GM03348 (cell line): Measurements from ENCODE around the gene PAIP2.
"Not testable (repeated sequence)": the region's sequence is repeated elsewhere in the genome, so short reads cannot be mapped to it uniquely, and the experiment has no call there.

Source experiments
- DNase-seq: peaks from one replicate; pipeline ENCODE4 v3.0.0; 2012; ENCODE audit warnings: low spot score

The PAIP2 gene

DNA sequence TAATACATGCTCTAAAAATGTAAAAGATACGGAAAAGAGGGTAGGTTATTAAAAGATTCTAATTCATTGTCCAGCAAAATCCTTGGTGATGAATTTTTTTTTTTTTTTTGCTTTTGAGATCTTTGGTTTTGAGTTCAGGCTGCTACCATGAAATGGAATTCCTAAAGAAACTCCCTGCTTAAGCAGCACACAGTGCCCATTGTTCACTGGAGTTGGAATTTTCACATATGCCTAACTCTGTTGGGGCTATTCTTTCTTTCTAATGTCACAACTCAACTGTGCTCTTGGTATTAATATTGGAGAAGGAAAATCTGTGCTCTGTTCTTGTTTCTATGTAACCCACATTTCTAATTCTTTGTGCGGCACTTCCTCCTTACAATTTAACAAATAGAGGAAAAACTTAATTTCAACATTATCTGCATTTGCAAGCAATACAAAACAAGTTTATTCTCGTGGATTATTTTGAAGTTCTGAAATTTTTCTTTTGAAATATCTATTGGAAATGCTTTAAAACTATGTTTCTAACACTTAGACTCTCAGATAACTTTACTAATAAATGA, 26.5 kb upstream of the PAIP2 start:
- no peak for DNase-seq

DNA sequence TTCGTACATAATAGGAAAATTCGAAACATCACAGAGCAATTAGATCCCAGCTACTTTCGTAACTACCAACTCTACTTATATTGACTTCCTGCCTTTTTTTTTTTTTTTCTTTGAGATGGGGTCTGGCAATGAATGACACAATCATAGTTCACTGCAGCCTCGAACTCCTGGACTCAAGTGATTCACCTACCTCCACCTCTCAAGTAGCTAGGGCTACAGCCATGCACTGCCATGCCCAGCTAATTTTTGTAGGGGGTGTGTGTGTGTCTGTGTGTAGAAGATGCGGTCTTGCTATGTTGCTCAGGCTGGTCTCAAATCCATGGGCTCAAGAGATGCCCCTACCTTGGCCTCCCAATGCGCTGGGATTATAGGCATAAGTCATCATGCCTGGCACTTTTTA, 5.8 kb upstream of the PAIP2 start:
- no peak for DNase-seq

GRCh38 chr5:139340051-139340450, 1.6 kb upstream of the PAIP2 start:
- no peak for DNase-seq

DNA sequence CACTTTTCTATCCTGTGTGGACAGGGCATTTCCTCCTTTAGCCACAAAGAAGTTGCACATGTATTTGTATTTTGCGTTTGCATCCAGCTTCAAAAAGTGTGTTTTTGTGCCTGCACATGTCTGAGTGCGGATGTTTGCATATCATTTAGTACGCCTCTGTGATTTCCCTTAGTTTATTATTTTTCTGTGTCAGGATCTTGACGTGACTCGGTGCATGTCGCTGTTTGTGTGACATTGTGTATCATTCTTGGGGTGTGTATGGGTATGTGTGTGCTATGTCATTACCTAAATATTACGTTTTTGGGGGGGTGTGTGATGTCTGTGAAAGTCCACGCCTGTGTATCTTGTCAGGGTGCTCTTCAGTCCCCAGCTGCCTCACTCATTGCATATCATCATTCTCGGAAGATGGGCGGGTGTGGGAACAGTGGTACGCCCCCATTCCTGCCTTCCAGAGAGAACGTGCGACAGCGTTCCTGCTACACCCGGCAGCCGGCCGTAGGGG, 416 bp upstream of the PAIP2 start:
- no peak for DNase-seq

GRCh38 chr5:139342423-139342723, 719 bp downstream of the PAIP2 start:
- no peak for DNase-seq

GRCh38 chr5:139343476-139343875, 1.8 kb downstream of the PAIP2 start:
- DNase-seq, result no peak

DNA sequence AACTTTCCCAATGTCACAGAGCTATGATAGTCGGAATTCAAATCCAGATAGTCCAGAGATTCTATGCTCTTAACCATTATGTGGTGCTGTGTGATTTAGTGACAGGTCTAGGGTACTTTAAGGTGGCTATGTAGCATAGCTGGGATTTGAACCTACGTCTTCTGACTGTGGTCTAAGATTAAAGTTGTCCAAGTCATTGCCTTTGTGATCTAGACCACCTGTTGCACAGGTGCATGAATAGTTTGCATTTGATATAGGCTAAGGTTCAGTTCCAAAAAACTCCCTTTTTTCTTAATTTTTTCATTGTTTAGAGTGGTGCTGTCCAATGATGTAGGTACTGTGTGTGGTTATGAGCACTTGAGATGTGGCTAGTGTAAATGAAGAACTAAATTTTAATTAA, 2.5 kb downstream of the PAIP2 start:
- no peak for DNase-seq

DNA sequence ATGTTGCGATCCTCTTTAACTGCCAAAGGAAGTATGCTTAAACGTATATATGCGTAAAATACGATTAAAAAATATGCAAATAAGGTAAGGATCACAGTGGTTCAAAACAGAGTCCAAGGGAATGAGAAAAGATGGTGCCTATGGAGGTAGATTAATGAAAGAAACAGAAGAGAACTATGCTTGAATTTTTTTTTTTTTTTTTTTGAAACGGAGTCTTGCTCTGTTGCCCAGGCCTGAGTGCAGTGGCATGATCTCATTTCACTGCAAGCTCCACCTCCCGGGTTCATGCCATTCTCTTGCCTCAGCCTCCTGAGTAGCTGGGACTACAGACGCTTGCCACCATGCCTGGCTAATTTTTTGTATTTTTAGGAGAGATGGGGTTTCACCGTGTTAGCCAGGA, 3.8 kb downstream of the PAIP2 start:
- not testable (repeated sequence) for DNase-seq

DNA sequence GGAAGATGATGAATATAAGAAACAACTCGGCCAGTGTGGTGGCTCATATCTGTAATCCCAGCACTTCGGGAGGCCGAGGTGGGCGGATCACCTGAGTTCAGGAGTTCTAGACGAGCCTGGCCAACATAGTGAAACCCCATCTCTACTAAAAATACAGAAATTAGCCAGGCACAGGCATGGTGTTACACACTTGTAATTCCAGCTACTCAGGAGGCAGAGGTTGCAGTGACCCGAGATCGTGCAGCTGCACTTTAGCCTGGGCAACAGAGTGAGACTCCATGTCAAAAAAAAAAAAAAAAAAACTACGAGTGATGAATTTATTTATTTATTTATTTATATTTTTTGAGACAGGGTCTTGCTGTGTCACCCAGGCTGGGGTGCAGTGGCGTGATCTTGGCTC, 6.2 kb downstream of the PAIP2 start:
- DNase-seq, result not testable (repeated sequence)

DNA sequence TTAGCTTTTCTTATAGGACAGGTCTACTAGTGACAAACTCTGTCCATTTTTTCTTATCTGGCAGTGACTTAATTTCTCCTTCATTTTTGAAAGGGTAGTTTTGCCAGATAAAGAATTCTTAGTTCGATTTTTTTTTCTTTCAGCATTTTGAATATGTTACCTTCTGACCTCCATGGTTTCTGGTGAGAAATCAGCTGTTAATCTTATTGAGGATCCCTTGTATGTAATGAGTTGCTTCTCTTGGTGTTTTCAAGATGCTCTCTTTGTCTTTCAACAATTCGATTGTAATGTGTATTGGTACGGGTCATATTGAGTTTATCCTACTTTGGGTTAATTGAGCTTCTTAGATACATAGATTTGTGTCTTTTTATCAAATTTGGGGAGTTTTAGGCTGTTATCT, 12.5 kb downstream of the PAIP2 start:
- no peak for DNase-seq

DNA sequence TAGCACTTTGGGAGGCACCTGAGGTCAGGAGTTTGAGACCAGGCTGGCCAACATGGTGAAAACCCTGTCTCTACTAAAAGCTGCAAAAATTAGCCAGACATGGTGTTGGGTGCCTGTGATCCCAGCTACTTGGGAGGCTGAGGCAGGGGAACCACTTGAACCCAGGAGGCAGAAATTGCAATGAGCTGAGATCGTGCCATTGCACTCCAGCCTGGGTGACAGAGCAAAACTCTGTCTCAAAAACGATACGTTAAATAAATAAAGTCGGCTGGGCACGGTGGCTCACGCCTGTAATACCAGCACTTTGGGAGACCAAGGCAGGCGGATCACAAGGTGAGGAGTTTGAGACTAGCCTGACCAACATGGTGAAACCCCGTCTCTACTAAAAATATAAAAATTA, 14.2 kb downstream of the PAIP2 start:
- not testable (repeated sequence) for DNase-seq

DNA sequence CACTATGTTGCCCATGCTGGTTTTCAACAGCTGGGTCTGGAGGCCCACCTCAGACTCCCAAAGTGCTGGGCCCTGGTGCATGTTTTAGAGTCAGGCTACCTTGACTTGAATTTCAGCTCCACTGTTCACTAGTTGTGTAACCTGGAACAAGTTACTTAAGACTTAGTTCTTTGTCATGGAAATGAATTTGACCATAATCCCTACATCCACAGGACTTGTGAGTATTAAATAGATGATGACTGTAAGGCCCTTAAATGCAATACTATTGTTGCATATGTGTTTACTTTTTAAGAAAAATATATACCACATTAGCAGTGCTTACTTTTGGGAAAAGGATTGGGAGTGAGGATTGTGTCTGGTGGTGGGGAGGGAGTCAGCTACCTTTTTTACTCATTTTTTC, 16.4 kb downstream of the PAIP2 start:
- no peak for DNase-seq

GRCh38 chr5:139360384-139360783, 18.7 kb downstream of the PAIP2 start:
- no peak for DNase-seq

GRCh38 chr5:139361835-139362429, 20.3 kb downstream of the PAIP2 start:
- DNase-seq, result no peak

DNA sequence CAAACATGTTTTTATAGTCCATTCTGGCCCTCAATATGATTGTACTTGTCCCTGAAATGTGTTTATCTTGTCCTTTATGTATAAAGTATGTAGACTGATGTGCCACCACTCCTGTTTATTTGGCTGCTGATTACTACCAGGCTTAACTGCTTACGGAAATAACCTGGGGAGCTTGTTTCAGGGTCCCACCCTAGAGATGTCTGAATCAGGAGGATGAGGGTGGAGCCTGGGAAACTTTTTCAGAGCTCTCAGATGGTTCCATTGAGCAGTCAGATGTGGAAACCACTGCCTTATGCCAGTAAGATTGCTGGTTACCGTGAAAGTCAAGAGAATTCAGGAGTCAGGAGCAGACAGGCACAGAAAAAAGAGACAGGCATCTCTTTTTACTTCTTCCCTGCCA, 22.3 kb downstream of the PAIP2 start:
- DNase-seq, result no peak

GRCh38 chr5:139364466-139364865, 22.8 kb downstream of the PAIP2 start:
- DNase-seq, result no peak

DNA sequence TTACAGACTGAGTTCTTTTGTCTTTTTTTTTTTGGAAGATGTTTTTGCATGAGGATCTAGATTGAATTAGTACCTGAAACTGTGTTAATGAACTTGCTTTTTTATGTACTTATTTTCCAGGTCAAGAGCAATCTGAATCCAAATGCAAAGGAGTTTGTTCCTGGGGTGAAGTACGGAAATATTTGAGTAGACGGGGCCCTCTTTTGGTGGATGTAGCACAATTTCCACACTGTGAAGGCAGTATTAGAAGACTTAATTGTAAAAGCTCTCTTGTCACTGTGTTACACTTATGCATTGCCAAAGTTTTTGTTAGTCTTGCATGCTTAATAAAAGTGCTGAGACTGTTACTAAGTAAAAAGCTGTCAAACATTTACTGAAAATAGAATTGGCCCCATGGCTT, 27.0 kb downstream of the PAIP2 start:
- DNase-seq, result no peak

DNA sequence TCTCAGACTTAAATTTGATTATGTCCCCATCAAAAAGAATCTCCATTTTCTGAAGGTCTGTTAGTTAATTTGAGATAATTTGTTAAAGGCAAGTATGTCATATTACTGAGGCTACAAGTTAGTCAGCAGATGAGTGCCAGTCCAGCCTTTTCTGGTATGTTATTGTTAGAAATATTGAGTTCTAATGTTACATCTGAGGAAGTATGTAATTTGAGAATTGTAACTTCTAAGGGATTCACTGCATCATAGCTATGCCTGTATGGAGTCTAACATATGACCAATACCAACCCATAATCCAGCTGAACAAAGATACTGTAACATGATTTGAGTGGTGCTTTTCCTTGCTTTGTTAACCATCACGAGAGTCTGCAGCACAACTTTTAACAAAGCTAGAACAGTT, 27.5 kb downstream of the PAIP2 start:
- DNase-seq, result peak; percentile 13

DNA sequence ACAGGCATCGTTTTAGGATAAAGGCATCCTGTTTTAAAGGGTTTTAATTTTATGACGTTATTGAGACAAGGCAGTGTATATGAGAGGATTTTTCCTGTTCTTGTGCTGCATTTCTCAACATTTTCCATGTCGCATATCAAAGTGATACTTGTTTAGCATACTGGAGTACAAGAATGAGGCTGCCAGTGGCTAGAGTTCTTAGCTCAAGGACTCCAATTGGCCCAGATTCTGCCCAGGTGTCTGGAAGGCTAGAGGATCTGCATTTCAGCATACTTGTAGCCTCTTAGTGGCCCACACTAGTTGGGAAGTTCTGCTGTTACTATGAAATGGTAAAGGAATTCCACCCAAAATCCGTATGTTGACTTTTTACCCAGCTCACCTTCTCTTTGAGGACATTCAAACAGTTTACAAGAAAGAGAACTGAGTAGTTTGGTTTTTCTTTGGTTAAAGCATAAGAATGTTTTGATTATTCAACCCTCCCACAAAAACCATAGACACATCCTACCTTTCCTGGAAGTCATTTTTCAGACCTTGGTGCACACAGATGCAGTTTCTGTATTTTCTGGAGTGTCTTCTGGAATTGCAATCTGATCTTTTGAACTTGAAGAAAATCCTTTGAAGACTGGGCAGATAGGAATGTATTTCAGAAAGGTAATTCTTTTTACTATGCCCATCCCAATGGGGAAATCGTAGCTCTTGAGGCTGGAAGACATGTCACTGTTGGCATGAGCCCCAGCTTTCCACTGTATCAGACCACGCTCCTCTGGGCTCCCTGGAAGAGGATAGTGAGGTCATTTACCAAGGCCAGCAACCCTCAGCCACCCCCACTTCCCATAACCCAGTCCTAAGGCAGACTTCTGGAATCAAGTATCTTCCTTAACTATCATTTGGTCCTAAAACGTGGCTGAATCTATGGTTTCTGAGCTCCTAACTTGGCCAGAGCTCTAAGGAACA, 30.1 kb downstream of the PAIP2 start:
- DNase-seq, result no peak

GRCh38 chr5:139374909-139375308, 33.3 kb downstream of the PAIP2 start:
- DNase-seq, result no peak

DNA sequence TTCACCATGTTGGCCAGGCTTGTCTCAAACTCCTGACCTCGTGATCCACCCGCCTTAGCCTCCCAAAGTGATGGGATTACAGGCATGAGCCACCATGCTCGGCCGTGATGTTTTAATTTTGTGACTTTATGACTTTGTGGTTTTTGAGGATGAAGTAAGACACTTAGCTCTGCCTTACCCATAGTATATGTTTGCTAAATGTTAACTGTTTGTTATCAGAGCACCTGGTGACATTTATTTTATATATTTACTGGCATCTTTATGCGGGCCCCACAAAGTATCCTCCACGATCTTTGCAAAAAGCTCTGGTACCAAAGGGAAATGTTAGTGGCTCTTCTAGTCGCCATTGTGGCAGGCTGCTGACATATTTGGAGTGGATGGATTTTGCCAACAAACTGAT, 34.7 kb downstream of the PAIP2 start:
- no peak for DNase-seq

- DNase-seq, result no peak
Observed at GRCh38 chr5:139377226-139377625, 35.6 kb downstream of the PAIP2 start.

- DNase-seq, result no peak
Observed at GRCh38 chr5:139378101-139378825, 36.6 kb downstream of the PAIP2 start.
